T-helper 9 cell (primary cell): ENCODE data around the gene PRICKLE2.

ENCODE experiments used
- DNase-seq: peaks from one replicate; pipeline ENCODE4 v3.0.0-alpha.2; 2020

PRICKLE2 gene

DNA sequence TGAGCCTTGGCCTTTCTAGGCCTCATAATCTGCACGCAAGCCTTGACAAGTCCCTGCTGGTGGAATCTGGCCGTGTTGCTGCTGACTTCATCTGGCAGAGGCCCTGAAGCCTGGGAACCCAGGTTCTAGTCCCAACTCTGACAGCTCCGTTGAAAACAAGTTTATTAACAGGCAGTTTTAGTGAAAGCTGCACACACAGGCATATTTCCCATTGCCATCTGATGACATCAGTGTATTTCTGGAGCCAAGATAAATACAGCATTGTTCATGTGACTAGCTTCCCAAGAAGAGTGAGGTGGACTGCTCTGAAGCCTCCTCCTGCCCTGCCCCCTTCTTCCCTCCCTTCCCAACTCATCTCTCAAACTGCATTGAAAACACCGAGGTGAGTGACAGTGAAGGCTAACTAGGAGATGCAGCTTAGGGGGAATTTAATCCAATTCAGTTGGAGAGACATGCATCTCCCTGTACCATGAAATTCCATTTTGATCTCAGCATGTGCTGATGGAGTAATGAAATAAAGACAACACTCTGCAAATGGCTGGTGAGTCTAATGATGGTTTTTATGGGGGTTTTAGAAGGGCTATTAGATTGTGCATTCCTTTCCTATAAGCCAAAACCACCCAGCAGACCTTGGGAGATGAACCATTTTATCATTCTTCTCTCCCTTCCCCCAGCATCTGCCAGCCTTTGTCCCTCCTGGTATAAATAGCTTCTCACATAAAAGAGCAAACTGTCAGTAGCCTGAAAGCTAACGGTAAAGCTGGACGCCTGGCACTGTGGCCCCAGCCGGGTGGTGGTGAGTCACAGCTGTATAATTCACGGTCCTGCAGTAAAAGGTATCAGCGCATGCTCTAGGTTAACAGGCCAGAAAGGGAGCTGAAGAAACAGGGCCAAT is 38.0 kb downstream of the PRICKLE2 start:
- no peak for DNase-seq

DNA sequence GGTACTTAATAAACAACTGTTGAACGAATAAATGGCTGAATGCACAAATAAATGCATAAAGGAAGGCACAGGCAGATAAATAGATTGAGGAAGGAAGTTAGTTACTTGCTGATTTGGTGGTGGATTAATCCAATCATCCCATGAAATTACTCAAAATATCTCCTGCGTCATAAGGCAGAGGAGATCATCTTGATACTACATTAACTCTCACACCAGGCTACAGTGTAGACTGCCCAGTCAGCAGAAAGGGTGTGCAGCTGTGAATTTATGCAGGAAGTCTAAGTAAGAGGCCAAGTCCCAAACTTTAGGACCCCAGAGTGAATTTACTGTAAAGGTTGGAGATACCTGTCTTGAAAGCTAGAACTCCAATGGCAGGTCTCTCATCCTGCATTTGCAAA is 38.6 kb downstream of the PRICKLE2 start:
- DNase-seq: no peak

DNA sequence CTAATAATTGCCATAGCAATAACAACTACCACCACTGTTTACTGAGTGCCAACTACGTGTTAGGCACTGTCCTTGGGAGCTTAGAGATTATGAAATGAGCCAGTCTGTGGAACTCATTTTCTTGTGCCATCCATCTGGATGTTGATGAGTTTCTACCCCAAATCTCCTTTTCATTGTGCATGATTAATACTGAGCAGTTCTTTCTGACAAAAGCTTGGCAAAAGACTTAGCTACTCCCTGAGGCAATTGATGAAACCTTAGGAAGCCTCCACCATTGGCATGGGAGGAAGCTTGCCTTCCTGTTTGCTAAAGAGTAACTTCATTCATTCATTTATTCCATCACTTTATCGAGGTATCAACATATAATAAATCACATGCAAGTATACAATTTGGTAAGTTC is 39.8 kb downstream of the PRICKLE2 start:
- no peak for DNase-seq

DNA sequence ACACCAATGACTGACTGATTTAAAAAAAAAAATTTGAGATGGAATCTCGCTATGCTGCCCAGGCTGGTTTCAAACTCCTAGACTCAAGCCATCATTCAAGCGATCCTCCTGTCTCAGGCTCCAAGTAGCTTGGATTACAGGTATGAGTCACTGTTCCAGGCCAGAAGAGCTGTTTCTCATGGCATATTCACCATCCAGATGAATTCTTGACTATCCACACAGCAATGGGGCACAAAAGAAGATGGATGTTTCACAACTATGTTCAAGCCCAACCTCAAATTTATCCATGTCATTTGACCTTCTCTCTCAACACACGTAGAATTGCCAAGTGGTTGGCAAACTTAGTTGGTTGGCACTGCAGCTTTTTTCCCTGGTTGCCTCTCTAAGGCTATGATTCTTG is 40.6 kb downstream of the PRICKLE2 start:
- DNase-seq: no peak

DNA sequence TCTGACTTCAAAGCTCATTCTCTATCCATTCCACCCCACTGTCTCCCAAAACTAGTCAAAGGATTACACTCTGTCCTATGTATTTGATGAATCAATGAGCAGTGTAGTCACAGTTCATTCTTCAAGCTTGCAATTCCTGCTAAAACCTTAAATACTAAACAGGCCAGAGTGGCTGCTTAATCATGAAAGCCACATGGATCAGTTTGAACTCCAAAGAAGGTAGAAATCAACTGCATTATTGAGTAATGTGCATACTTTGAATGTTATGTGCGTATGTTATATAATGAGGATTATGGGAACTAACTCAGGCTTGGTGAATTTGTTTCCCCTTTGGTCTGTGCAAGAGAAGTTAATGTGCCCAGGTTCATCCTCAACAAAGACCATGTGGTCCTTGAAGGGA is 45.4 kb downstream of the PRICKLE2 start:
- no peak for DNase-seq

DNA sequence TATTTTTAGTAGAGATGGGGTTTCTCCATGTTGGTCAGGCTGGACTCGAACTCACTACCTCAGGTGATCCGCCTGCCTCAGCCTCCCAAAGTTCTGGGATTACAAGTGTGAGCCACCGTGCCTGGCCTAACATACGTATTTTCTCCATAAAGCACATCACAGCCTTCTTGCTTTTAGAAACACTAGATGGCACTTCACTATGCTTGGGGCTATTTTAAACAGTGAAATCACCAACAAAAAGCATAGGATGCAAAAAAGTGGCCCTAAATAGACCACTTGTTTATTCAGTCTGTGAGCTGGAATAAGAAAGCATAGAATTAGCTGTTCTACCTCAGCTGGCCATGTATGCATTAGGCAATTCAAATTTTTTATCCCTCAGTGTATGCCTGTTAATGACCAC is 46.0 kb downstream of the PRICKLE2 start:
- DNase-seq: no peak

DNA sequence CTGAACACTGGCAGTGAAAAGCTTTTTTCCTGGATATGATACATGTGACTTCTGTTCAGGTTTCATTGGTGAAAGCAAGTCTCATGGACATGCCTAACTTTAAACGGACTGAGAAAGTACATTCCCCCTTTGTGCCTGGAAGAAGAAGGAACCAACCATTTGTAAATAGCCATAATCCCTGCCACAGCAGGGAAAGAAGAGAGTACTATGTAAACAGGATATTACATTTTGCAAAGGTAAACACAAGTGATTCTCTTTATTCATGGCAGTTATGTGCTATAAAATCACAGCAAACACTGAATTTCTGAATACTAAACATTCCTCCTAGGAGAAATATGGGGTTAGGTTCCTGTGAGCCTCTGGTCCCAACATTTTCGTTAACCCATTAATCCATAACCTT is 46.8 kb downstream of the PRICKLE2 start:
- DNase-seq: no peak

DNA sequence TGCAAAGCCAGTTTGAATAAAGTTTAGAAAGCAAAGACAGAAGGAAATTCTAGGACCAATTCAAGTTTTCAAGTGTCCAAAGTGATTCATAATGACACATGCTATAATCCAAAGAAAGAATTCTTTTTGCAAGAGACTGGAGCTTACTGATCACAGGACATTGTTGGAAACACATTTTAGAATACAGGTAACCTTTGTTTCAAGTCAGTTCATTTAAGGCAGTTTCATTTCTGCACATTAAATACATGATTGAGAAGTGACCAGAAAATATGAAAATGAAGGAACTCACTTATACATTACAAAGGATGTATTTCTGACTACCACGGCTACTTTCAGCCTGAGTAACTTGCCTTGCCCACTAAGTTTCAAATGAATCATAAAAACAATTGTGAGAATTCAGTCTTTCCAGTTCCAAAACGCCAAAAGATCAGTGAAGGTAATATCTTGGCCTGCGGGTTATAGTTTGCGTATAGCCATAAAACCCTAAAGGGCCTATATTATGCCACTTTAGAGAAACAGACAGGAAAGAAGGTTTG is 48.7 kb downstream of the PRICKLE2 start:
- DNase-seq: no peak

DNA sequence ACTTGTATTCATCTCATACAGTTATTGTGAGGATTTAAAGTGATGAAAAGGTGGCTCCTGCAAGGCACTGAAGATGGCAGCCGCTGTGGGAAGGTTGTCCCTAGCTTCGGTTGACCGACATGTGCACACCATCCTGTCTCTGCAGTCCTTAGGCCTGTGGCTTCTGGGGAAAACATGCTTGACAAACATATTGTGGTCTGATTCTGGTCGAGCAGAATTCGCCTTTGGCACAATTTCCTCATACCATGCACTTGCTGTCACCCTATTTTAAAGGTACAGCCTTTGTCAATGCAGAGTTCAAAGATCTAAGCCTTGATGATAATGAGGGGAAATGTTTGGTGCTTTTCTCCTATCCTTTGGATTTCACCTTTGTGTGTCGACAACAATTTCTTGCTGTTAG is 50.9 kb downstream of the PRICKLE2 start:
- DNase-seq: no peak

DNA sequence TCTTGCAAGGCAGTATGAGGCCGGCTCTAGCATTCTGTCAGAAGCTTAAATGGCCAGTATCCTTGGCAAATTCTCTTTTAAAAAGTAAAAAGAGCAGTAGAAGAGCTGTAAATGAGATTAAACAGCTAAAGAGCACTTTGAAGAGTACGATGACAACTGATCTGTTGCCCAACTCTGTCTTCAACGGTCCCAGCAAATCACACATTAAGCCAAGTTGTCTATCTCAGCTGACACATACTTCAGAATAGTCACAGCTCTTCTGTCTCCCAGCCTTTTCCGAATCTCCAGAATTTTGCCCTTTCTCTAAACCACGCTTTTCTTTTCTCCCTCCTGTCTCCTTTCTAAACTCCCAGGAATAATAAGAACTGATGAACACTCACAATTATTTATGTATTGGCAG is 51.7 kb downstream of the PRICKLE2 start:
- no peak for DNase-seq

DNA sequence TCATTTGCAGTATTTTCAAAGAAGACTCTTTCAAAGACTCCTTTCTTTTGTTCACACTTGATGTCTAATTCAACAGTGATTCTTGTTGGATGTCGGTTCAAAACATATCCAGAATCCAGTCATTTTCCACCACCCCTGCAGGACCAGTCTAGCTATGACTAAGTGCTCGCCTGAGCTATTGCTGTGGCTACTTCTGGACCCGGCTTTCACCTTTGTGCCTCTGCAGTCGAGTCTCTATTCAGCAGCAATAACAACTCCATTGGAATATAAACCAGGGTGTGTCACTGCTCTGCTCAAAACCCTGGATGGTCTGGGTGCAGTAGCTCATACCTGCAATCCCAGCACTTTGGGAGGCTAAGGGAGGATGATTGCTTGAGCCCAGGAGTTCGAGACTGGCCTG is 55.0 kb downstream of the PRICKLE2 start:
- no peak for DNase-seq

DNA sequence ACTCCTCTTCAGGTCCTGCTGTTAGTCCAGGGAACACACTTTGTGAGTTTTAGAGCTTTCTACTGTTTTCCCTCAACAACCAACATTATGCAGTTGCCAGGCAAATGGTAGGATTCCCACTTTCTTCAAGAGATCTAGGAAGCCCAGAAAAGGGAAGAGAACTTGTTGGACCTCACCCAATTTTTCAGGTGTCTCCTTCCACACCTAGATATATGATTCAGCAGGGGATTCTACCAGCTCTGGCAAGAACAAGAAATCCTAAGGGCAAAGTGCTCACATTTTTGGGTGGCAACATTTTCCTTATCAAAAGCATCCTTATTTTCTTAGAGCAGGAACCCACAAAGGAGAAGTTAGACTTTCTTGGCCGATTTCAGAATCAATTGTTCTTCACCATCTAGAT is 57.4 kb downstream of the PRICKLE2 start:
- no peak for DNase-seq

DNA sequence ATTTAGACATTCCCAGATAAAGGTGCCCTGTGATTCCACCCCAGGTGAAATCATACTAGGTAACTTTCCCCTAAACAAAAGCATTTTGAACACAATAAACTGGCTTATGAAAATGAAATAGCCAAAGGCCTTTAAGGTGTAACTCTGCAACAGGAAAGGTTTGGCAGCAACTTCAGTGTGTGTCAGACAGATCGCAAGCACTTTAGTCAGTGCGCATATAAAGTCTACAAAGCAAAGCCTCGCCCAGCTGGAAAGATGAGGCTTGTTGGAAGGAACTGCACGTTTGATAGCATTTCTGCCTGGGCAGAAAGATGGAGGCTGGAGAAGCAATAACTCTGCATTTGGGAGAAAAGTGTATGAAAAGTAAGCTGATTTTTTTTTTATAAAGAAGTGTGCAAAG is 57.9 kb downstream of the PRICKLE2 start:
- no peak for DNase-seq

DNA sequence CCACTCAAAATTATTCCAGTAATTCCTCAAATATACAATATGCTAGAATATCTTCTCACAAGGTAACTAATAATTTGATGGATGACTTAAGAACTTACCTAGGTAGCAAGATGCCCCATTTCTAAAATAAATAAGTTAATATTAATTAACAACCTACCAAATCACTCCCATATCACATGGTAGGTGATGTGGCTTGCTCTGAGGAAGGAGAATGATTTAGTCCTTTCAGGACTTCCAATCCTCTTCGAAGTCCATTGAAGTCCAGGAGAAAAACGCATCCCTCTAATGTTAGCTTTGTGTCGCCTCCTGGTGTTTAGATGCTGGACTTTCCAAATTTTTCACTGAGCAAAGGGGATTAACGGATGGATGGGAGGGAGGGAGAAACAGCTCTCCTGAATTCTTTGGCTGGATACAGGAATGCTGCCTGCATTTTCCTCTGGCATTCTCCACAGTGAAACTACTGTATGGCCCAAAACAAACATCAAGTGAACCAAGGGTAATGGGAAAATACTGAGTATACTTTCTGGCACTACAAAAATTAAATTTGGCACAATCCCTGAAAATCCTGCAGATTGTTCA is 58.6 kb downstream of the PRICKLE2 start:
- no peak for DNase-seq

DNA sequence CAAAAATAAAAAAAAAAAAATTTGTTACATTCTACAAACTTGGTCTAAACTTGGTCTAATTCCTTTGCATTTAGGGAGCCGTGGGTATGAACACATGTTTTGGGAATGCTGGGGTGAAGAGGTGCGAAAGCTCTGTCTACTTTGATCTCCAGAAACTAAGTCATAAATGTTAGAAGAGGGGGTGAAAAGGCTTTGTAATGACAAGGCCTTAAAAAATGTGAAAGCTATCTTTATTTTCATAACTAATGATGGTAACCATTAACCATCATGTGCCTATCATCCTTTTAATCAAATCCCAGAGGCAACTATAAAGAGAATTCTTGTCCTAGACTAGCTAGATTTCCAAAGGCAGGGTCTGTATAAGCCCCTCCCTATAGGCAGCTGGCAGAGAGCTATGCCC is 60.9 kb downstream of the PRICKLE2 start:
- DNase-seq: no peak

DNA sequence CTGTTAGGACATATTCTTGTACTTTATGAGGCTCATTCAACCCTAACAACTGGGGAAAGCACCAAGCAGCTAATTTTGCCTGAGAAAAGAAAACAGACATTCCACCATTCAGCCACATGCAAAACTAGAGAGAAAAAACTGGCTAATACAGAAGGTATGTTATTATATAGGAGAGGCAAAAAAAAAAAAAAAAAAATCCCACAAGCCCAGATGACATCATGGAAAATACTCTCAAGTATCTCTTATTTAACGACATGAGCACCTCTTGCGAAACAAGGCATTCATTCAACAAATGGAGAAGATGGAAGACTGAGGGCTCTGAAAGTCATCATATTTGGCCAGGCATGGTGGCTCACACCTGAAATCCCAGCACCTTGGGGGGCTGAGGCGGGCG is 61.5 kb downstream of the PRICKLE2 start:
- DNase-seq: no peak

DNA sequence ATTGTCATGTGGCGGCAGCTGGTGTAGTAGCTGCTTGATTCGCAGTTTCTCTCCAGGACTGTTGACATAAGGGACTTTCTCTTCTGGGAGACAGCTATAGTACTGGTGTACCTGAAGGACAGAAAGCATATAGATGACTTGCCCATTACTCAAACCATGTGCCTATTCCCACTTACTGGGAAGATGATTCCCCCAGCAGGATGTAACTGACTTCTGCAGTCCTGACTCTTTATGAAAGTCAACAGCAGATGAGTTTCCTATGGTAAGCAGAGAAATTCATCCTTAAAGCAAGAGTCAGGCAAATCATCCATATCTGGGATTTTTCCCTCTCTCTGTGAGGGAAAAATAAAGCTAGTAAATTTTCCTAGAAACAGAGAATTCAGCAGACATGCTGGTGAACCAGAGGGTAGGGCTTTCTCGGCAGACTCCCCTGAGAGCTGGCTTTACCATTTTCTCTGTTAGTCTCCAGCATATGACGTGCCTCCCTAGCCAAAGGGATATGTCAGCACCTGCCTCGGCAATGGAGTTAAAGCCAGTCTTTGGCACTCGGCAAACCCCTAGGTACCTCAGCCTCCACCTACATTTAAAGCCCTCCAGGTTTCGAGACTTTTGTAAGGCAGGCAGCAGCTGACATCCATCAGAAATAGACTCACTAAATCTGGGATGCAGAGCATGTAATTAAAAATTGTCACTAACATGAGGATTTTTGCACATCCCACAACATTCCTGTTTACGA is 62.1 kb downstream of the PRICKLE2 start:
- no peak for DNase-seq

DNA sequence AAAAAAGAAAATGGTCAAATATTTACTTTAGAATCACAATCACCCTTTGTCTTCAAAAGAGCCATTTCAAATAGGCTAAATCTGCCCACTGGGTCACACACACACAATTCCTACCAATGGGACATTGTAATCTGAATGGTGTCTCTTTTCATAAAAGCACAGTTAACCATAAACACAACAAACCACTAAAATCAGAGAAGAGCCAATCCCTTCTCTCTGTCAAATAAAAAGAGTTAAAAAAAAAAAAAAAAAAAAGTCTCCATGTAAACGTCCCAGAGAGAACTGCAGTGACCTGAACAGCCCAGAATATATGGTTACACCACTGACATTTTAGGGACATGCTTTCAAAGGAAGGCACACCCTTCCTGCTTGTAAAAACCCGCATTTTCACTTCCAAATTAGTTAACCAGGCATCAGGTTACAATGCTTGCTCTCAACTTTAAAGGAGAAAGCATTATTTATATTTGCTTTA is 63.7 kb downstream of the PRICKLE2 start:
- no peak for DNase-seq

DNA sequence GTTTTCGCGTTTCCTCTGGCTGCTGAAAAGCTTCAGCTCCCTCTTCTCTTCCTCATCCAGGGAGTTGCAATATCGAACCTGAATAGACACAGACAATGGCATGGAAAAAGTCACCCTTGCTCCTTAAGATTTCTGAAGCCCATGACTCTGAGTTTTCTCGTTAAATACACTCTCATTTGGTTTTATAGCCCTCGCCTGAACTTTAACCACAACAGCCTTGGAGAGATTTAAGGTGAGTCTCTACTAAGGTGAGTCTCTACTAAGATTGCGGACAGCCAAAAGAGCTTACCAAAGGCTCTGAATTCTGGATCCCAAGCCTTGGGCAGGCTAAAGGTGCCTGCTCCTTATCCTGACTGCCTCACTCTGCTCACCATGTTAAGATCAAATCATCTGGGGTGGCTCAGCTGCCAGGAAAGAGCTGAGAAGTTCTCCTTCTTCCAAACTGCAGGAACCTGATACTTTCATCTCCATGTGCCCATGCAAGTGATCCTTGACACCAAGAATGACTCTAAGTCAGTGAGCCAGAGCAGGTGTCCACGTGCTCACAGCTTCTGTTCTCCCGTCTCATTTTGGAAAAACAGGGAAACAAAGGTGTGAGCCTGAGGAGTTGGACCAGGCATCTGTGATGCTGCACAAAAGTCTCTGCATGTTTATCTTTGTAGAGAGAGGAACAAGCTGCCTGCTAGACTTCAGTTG is 65.1 kb downstream of the PRICKLE2 start:
- DNase-seq: no peak

DNA sequence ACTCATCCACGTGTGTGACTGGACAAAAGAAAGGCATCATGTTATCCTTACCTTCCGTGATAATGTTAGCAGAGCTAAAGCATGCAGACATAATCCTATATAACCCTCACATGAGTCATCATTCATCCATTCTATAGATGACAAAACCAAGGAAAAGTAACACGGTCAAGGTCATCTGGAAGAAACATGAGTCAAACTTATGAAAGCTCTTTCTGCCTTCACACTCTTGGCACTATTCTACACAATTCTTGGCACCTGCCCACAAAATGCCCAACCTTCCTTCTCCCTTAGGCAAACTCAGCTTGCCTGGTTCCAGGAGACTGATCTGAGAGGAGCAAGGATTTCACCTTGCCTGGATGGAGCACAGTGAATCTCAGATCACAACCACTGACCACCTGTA is 66.9 kb downstream of the PRICKLE2 start:
- DNase-seq: no peak

DNA sequence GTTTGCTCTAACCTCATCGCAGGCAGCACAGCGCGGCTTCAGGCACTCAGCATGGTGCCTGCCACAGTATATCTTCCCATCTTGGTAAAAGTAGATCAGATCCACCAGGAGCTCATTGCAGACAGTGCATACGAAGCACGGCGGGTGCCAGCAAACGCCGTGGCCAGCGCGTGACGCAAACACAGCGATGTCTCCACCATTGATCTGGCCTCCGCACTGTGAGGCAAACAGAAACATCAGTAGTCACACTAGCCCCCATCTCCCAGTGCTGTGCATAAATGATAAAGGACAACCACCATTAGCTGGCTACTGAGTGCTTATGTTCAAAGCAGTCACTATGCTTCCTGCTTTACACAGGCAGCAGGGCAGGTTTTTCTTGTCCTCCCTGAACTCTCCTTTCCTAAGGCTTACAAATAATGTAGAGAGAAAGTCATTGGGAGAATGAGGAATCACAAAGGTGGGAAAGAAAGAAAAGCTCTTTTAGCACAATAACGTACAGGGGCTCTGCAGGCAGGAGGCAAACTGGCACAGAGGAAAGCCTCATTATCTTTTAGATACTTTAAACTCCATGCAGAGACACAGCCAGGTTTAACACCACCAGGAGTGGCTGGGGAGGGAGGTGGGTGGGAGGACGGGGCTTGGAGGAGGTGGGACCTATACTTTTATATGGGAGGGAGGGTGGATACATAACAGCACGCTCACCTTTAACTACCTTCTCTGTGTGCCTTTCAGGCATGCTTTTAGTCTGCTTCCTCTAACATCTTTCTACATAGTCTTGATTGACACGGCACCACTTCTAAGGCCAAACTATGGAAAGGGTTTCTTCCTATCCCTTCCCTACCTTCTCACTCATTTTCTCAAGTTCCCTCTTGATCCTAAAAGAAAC is 67.9 kb downstream of the PRICKLE2 start:
- DNase-seq: no peak

DNA sequence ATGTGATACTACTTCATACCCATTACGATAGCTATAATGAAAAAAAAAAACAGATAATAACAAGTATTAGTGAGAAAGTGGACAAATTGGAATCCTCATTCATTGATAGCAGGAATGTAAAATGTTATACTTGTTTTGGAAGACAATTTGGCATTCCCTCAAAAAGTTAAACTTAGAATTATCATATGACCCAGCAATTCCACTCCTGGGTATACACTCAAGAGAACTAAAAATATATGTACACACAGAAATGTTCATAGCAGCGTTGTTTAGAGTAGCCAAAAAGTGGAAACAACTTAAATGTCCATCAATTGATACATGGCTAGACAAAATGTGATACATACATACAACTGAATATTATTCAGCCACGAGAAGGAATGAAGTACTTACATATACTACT is 69.9 kb downstream of the PRICKLE2 start:
- no peak for DNase-seq
